T-helper 2 cell treated with Interferon-gamma antibody and Interleukin-4, amounts not matched to agents 5 μg/mL and 100 μg/mL, for 36 hours (primary cell): ENCODE results near the gene SIGLEC1.
A peak's percentile ranks its signal among the peaks of the same experiment; 100 is the strongest.

Experiments used
- DNase-seq: peaks from one replicate; pipeline ENCODE4 v3.0.0; 2021; ENCODE audit warnings: low spot score
- H3K27ac Mint-ChIP-seq: one replicate; pipeline ENCODE4 v1.8.0; 2021; ENCODE audit warnings: mild to moderate bottlenecking, mixed read lengths
- H3K27me3 Mint-ChIP-seq: one replicate; pipeline ENCODE4 v1.8.0; 2021; ENCODE audit warnings: low read depth, mixed read lengths
- H3K36me3 Mint-ChIP-seq: one replicate; pipeline ENCODE4 v1.8.0; 2021; ENCODE audit warnings: low read depth, mixed read lengths
- H3K4me1 Mint-ChIP-seq: one replicate; pipeline ENCODE4 v1.8.0; 2021; ENCODE audit warnings: low read depth, mixed read lengths
- H3K4me3 Mint-ChIP-seq: one replicate; pipeline ENCODE4 v1.8.0; 2022; ENCODE audit warnings: mild to moderate bottlenecking, moderate library complexity, mixed read lengths
- H3K9me3 Mint-ChIP-seq: one replicate; pipeline ENCODE4 v1.8.0; 2021; ENCODE audit warnings: mixed read lengths

The SIGLEC1 gene

GRCh38 chr20:3712279-3712873 is at the start of gene SIGLEC1:
SIGLEC1 (minus strand) TSS chr20:3712600; CDS start chr20:3707128, 5,472 bp downstream.
- Mint-ChIP-seq H3K27ac (no peak within 1 kb of the TSS), H3K4me3 (no peak within 1 kb of the TSS), H3K4me1 (no peaks in the 10 kb centered on the region), H3K9me3 (no peaks in the 10 kb centered on the region), H3K36me3 (no peaks in the 10 kb centered on the region), H3K27me3 (no peaks in the 10 kb centered on the region)
- no peak for DNase-seq

- Mint-ChIP-seq H3K27me3 (no peaks in the 10 kb centered on the region), H3K36me3 (peaks cover 5% of the 10 kb centered on the region), H3K27ac (no peak overlapping the region), H3K9me3 (no peaks in the 10 kb centered on the region), H3K4me1 (peaks cover under 1% of the 10 kb centered on the region), H3K4me3 (no peak overlapping the region)
- no peak for DNase-seq
These were observed 48.4 kb upstream of the SIGLEC1 start for GRCh38 chr20:3760655-3761348.

- Mint-ChIP-seq H3K36me3 (peaks cover 5% of the 10 kb centered on the region), H3K27ac (no peak overlapping the region), H3K27me3 (no peaks in the 10 kb centered on the region)
These were observed 47.5 kb upstream of the SIGLEC1 start for GRCh38 chr20:3759884-3760283.

GRCh38 chr20:3759316-3759823 is 47.0 kb upstream of the SIGLEC1 start:
- no peak for DNase-seq
- no peak overlapping the region for H3K27ac Mint-ChIP-seq
- no peak overlapping the region for H3K4me3 Mint-ChIP-seq
- H3K4me1 Mint-ChIP-seq, result no peaks in the 10 kb centered on the region
- H3K27me3 Mint-ChIP-seq, result no peaks in the 10 kb centered on the region
- H3K9me3 Mint-ChIP-seq, result no peaks in the 10 kb centered on the region
- H3K36me3 Mint-ChIP-seq, result peaks cover 5% of the 10 kb centered on the region

More at GRCh38 chr20:3759884-3760283, 47.5 kb upstream of the SIGLEC1 start:
- no peak overlapping the region for H3K4me3 Mint-ChIP-seq
- no peaks in the 10 kb centered on the region for H3K9me3 Mint-ChIP-seq
- no peak for DNase-seq
- H3K4me1 Mint-ChIP-seq, result no peaks in the 10 kb centered on the region

- peaks cover 5% of the 10 kb centered on the region for H3K36me3 Mint-ChIP-seq
- no peak overlapping the region for H3K4me3 Mint-ChIP-seq
- H3K27ac Mint-ChIP-seq, result no peak overlapping the region
- no peak for DNase-seq
- H3K9me3 Mint-ChIP-seq, result no peaks in the 10 kb centered on the region
- H3K27me3 Mint-ChIP-seq, result no peaks in the 10 kb centered on the region
- H3K4me1 Mint-ChIP-seq, result no peaks in the 10 kb centered on the region
These were observed 46.2 kb upstream of the SIGLEC1 start for GRCh38 chr20:3758566-3758965.

GRCh38 chr20:3757268-3757667 is 44.9 kb upstream of the SIGLEC1 start:
- Mint-ChIP-seq H3K36me3 (peaks cover 5% of the 10 kb centered on the region), H3K4me3 (no peak overlapping the region), H3K27ac (no peak overlapping the region), H3K4me1 (peaks cover 4% of the 10 kb centered on the region), H3K9me3 (no peaks in the 10 kb centered on the region), H3K27me3 (no peaks in the 10 kb centered on the region)
- DNase-seq, result no peak

GRCh38 chr20:3755814-3756480 is 43.5 kb upstream of the SIGLEC1 start:
- H3K27ac Mint-ChIP-seq, result no peak overlapping the region

GRCh38 chr20:3755269-3755668 is 42.9 kb upstream of the SIGLEC1 start:
- H3K27ac Mint-ChIP-seq, result no peak overlapping the region
- H3K9me3 Mint-ChIP-seq, result no peaks in the 10 kb centered on the region
- H3K36me3 Mint-ChIP-seq, result peaks cover 5% of the 10 kb centered on the region
- H3K4me1 Mint-ChIP-seq, result peaks cover 4% of the 10 kb centered on the region
- H3K4me3 Mint-ChIP-seq, result no peak overlapping the region
- H3K27me3 Mint-ChIP-seq, result no peaks in the 10 kb centered on the region
- DNase-seq, result no peak

More at GRCh38 chr20:3755814-3756480, 43.5 kb upstream of the SIGLEC1 start:
- no peak overlapping the region for H3K4me3 Mint-ChIP-seq
- no peaks in the 10 kb centered on the region for H3K27me3 Mint-ChIP-seq
- H3K9me3 Mint-ChIP-seq, result no peaks in the 10 kb centered on the region
- H3K4me1 Mint-ChIP-seq, result peaks cover 4% of the 10 kb centered on the region
- DNase-seq, result no peak
- peaks cover 5% of the 10 kb centered on the region for H3K36me3 Mint-ChIP-seq

- Mint-ChIP-seq H3K4me3 (no peak overlapping the region), H3K27me3 (no peaks in the 10 kb centered on the region), H3K36me3 (peaks cover 5% of the 10 kb centered on the region), H3K27ac (no peak overlapping the region), H3K9me3 (no peaks in the 10 kb centered on the region), H3K4me1 (peaks cover 4% of the 10 kb centered on the region)
- DNase-seq, result no peak
These were observed 41.9 kb upstream of the SIGLEC1 start for GRCh38 chr20:3754276-3754630.

- Mint-ChIP-seq H3K4me3 (no peak overlapping the region), H3K27me3 (no peaks in the 10 kb centered on the region), H3K36me3 (peaks cover 5% of the 10 kb centered on the region), H3K4me1 (peaks cover 4% of the 10 kb centered on the region), H3K9me3 (no peaks in the 10 kb centered on the region), H3K27ac (no peak overlapping the region)
- DNase-seq, result no peak
These were observed 41.3 kb upstream of the SIGLEC1 start for GRCh38 chr20:3753501-3754275.

- no peaks in the 10 kb centered on the region for H3K27me3 Mint-ChIP-seq
- H3K4me1 Mint-ChIP-seq, result peaks cover 4% of the 10 kb centered on the region
- H3K27ac Mint-ChIP-seq, result no peak overlapping the region
- no peaks in the 10 kb centered on the region for H3K9me3 Mint-ChIP-seq
- peak; percentile 36 for DNase-seq
- peaks cover 3% of the 10 kb centered on the region for H3K36me3 Mint-ChIP-seq
- no peak overlapping the region for H3K4me3 Mint-ChIP-seq
These were observed 40.7 kb upstream of the SIGLEC1 start for GRCh38 chr20:3753098-3753497.

GRCh38 chr20:3752386-3752759 is 40.0 kb upstream of the SIGLEC1 start:
- no peak for DNase-seq
- no peaks in the 10 kb centered on the region for H3K9me3 Mint-ChIP-seq
- H3K4me1 Mint-ChIP-seq, result peaks cover 4% of the 10 kb centered on the region
- H3K27me3 Mint-ChIP-seq, result no peaks in the 10 kb centered on the region
- H3K4me3 Mint-ChIP-seq, result peak overlapping the region; percentile 11
- no peak overlapping the region for H3K27ac Mint-ChIP-seq
- peaks cover 1% of the 10 kb centered on the region for H3K36me3 Mint-ChIP-seq

GRCh38 chr20:3751675-3752385 is 39.4 kb upstream of the SIGLEC1 start:
- Mint-ChIP-seq H3K27me3 (no peaks in the 10 kb centered on the region), H3K36me3 (peaks cover 1% of the 10 kb centered on the region), H3K9me3 (no peaks in the 10 kb centered on the region), H3K4me3 (peak overlapping the region; percentile 11), H3K27ac (no peak overlapping the region), H3K4me1 (peaks cover 4% of the 10 kb centered on the region)
- peak; percentile 51 for DNase-seq
